Heart right ventricle (tissue), 16 donors: ENCODE measurements around the gene RPP38. TPM values are rescaled to one million over a fixed set of nuclear protein-coding genes. Genes with fewer than 3 reads are reported as not detected.

Source experiments
- ATAC-seq, 8 donors: fragments of 200-7000 bp; cut with Tn5 transposase; one replicate each; pipeline ENCODE4 v1.9.1; 2020; ENCODE audit warnings: mild to moderate bottlenecking in 8 of 8, moderate library complexity in 8 of 8, moderate number of reproducible peaks in 1 of 8
- DNase-seq, 2 donors: peaks; one replicate each; pipeline ENCODE4 v3.0.0-alpha.2; 2020
- H3K27ac ChIP-seq, 10 donors: fragments of 200-600 bp; sonication (generic) in 2 of 10; one replicate each; pipeline versions ENCODE4 v1.5.0 to v1.8.0; 2020 to 2022; ENCODE audit warnings: mild to moderate bottlenecking in 3 of 10
- H3K27me3 ChIP-seq, 7 donors: fragments of 200-600 bp; one replicate each; pipeline ENCODE4 v1.8.0; 2021 to 2022; ENCODE audit warnings: mild to moderate bottlenecking in 2 of 7
- H3K36me3 ChIP-seq, 9 donors: fragments of 200-600 bp; sonication (generic) in 1 of 9; one replicate each; pipeline versions ENCODE4 v1.5.0 to v1.8.0; 2020 to 2022; ENCODE audit warnings: mild to moderate bottlenecking in 2 of 9
- H3K4me1 ChIP-seq, 9 donors: fragments of 200-600 bp; sonication (generic) in 1 of 9; one replicate each; pipeline versions ENCODE4 v1.5.0 to v1.8.0; 2020 to 2022; ENCODE audit warnings: mild to moderate bottlenecking in 4 of 9
- H3K4me3 ChIP-seq, 10 donors: fragments of 200-600 bp; sonication (generic) in 2 of 10; one replicate each; pipeline versions ENCODE4 v1.5.0 to v1.8.0; 2020 to 2022; ENCODE audit warnings: mild to moderate bottlenecking in 7 of 10, moderate library complexity in 2 of 10
- H3K9me3 ChIP-seq, 11 donors: fragments of 200-600 bp in 10 of 11; sonication (generic) in 2 of 11; one replicate each; pipeline versions ENCODE4 v1.5.0 to v1.8.0; 2013 to 2022; ENCODE audit warnings: mild to moderate bottlenecking in 2 of 11, control low read depth in 1 of 11, moderate library complexity in 1 of 11
- WGBS, 2 donors: extraction: QIAGEN DNeasy Blood & Tissue Kit; methylation state at CpG; one replicate each; pipeline ENCODE4 v1.1.7; 2013; ENCODE audit warnings: inconsistent platforms in 1 of 2; 5-methylcytosine and 5-hydroxymethylcytosine counted together
- intact Hi-C, 10 donors: fragments of 100-400 bp; cut with DNase I; formaldehyde crosslinking; loops; one replicate each; pipeline versions ENCODE4 v1.11.1 to v1.14.2; 2022
- long read RNA-seq, 3 donors: library from polyadenylated mRNA; unstranded; transcript quantifications; one replicate each; pipeline ENCODE4 v2.0.0, GENCODE V29; 2020 to 2021
- polyA plus RNA-seq, 2 donors: library from polyadenylated mRNA; stranded (reverse); fragments of 200-250 nt; gene quantifications; one replicate each; pipeline ENCODE4 v1.2.3, GENCODE V29; 2013
- total RNA-seq, 10 donors: library from RNA; stranded (reverse); fragmentation: NEBNext Ultra II Directional in 3 of 10; extraction: Animal tissue kit (Norgen Biotek cat#: 25700) in 3 of 10; gene quantifications; one replicate each; pipeline versions ENCODE4 v1.2.1 to v1.2.4, GENCODE V29; 2021 to 2023
- TF ChIP-seq, protein P1 (sequence below), 9 donors: fragments of 200-600 bp; sonication (generic) in 2 of 9; IDR thresholded peaks; one replicate each; pipeline versions ENCODE4 v1.5.0 to v1.8.0; 2021 to 2022; ENCODE audit warnings: antibody characterized with exemption in 9 of 9, mild to moderate bottlenecking in 5 of 9, moderate library complexity in 1 of 9
- donor health status: Arrhythmogenic right ventricular cardiomyopathy.
- donor health status: ischemic (EF 13 %, LVEDD 7.1; RV severe dilation, severe dysfunction).
- donor health status: healthy with polysubstance abuse.
- donor health status: DM: no; HTN: yes; CAD: no.
- donor health status: DM: no; HTN: no; CAD: no.
- donor health status: ischemic (EF 25% LVEDD 6.9; RV normal size, moderate dysfunction).
- donor health status: ischemic (EF 25% LVEDD 5.7; RV mildly dilated, moderate dysfunction).
- donor health status: healthy.
- donor health status: DM: yes; HTN: yes; CAD: no.
- donor health status: Ischemic cardiomyopathy.
- donor health status: ischemic (EF 35%, LVEDD 5.7; RV mildly dilated, moderate dysfunction).
- donor health status: nonischemic (EF 11% LVEDD 7.7; RV severe dilation, severe dysfunction).
- donor health status: DM: yes; HTN: yes; CAD: no.
- donor health status: PGD.
- donor health status: ischemic (EF 29% LVEDD 5.4; RV normal size, mild dysfunction).
- donor health status: nonischemic (EF 23%, LVEDD 6.1; RV moderate dilation, normal function).

RPP38 gene
- 10 to 100 TPM in 2 of 10 donors, 1 to 10 TPM in 8; 3.9 to 11.0 (median 6.7) TPM for total RNA-seq
- polyA plus RNA-seq: 10 to 100 TPM; 12.9 to 13.9 TPM
- long read RNA-seq, donor 1, transcript RPP38-204 (3 exons, 1,296 nt): major isoform, 8 of 23 reads
- long read RNA-seq, donor 1, transcript RPP38-203 (2 exons, 1,030 nt): minor isoform, 6 of 23 reads
- long read RNA-seq, donor 1, partial matches to known transcripts: 0 of 23 reads
- long read RNA-seq, donor 1, other reads (novel, unspliced or antisense): 4 of 23 reads
- long read RNA-seq, donor 2, transcript RPP38-203 (2 exons, 1,030 nt): major isoform, 5 of 20 reads
- long read RNA-seq, donor 2, partial matches to known transcripts: 1 of 20 reads
- long read RNA-seq, donor 2, other reads (novel, unspliced or antisense): 5 of 20 reads
- long read RNA-seq, donor 3, partial matches to known transcripts: 1 of 7 reads
- long read RNA-seq, donor 3, other reads (novel, unspliced or antisense): 3 of 7 reads

GRCh38 chr10:15097011-15097812, at the start of gene RPP38:
Gene RPP38 (plus strand): TSS chr10:15097355. CDS start chr10:15103315, 5,960 bp downstream.
- ATAC-seq (peak; percentile 97 to 99 (median 98)), DNase-seq (peak; percentile 97 to 98)
- H3K36me3 ChIP-seq: peaks cover 0 to 31% (median 0%) of the 10 kb centered on the region in 9 donors
- no peaks in the 10 kb centered on the region for H3K9me3 ChIP-seq
- peak within 1 kb of the TSS; percentile 66 to 99 (median 87) for H3K4me3 ChIP-seq
- intact Hi-C loops: loop anchor here in 8 of 10 donors (2.0 to 10.0 kb wide), 8 partner anchors 70 to 562 kb away; partner anchors contain the start of genes MEIG1 (in 5 of the 8), DCLRE1C (in 4 of the 8), CDNF (in 1 of the 8) and HSPA14 (in 1 of the 8)
- no peaks in the 10 kb centered on the region for H3K27me3 ChIP-seq
- 0% methylated on average over 77 to 84 of the region's 84 CpGs for WGBS, 2 donors
- peak within 1 kb of the TSS; percentile 90 to 99 (median 95) for H3K27ac ChIP-seq
- peaks cover 5 to 33% (median 26%) of the 10 kb centered on the region in 9 donors for H3K4me1 ChIP-seq
- TF ChIP-seq, protein P1, sequence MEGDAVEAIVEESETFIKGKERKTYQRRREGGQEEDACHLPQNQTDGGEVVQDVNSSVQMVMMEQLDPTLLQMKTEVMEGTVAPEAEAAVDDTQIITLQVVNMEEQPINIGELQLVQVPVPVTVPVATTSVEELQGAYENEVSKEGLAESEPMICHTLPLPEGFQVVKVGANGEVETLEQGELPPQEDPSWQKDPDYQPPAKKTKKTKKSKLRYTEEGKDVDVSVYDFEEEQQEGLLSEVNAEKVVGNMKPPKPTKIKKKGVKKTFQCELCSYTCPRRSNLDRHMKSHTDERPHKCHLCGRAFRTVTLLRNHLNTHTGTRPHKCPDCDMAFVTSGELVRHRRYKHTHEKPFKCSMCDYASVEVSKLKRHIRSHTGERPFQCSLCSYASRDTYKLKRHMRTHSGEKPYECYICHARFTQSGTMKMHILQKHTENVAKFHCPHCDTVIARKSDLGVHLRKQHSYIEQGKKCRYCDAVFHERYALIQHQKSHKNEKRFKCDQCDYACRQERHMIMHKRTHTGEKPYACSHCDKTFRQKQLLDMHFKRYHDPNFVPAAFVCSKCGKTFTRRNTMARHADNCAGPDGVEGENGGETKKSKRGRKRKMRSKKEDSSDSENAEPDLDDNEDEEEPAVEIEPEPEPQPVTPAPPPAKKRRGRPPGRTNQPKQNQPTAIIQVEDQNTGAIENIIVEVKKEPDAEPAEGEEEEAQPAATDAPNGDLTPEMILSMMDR (IDR thresholded peaks at IDR 0.05): no peak

DNA sequence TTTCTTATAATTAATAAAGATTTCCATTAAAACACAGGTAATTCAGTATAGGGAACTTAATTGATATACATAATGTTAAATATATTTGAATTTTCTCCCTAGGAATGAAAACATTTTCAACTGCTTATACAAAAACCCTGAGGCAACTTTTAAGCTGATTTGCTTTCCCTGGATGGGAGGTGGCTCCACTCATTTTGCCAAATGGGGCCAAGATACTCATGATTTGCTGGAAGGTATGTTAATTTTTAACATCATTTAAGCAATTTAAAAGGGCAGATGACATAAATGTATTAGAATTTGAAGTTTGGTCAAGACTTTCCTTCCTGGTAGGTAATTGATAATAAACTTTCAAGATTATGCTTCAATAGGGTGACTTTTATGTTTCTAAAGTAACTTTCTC, 47.6 kb upstream of the RPP38 start:
- DNase-seq: no peak
- no peak for ATAC-seq
- Histone ChIP-seq H3K36me3 (no peaks in the 10 kb centered on the region), H3K4me3 (no peak overlapping the region), H3K27me3 (peaks cover 0 to 5% (median 0%) of the 10 kb centered on the region in 7 donors), H3K4me1 (no peaks in the 10 kb centered on the region), H3K9me3 (peaks cover 0 to 2% (median 0%) of the 10 kb centered on the region in 11 donors), H3K27ac (no peak overlapping the region)
- TF ChIP-seq, protein P1 (IDR thresholded peaks at IDR 0.05): no peak
- intact Hi-C loops: no loop called here

DNA sequence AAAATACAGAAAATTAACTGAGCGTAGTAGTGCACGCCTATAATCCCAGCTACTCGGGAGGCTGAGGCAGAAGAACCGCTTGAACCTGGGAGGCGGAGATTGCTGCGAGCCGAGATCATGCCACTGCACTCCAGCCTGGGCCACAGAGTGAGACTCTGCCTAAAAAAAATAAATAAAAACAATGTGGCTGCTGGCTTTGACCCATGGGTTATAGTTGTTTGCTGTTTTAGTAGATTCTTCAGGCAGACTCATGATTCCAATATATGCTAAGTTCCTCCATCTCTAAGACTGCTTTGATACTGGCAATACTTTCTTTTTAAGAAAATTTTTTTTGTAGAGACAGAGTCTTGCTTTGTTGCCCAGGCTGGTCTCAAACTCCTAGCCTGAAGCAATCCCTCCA, 45.0 kb upstream of the RPP38 start:
- TF ChIP-seq, protein P1 (IDR thresholded peaks at IDR 0.05): no peak
- intact Hi-C loops: no loop called here
- no peak overlapping the region for H3K4me3 ChIP-seq
- no peak overlapping the region for H3K27ac ChIP-seq
- peaks cover 0 to 7% (median 0%) of the 10 kb centered on the region in 11 donors for H3K9me3 ChIP-seq
- H3K36me3 ChIP-seq: no peaks in the 10 kb centered on the region
- 87% methylated on average over 7 of the region's 7 CpGs for WGBS, 2 donors
- H3K4me1 ChIP-seq: no peaks in the 10 kb centered on the region
- peaks cover 0 to 3% (median 0%) of the 10 kb centered on the region in 7 donors for H3K27me3 ChIP-seq
- no peak for DNase-seq
- ATAC-seq: no peak

DNA sequence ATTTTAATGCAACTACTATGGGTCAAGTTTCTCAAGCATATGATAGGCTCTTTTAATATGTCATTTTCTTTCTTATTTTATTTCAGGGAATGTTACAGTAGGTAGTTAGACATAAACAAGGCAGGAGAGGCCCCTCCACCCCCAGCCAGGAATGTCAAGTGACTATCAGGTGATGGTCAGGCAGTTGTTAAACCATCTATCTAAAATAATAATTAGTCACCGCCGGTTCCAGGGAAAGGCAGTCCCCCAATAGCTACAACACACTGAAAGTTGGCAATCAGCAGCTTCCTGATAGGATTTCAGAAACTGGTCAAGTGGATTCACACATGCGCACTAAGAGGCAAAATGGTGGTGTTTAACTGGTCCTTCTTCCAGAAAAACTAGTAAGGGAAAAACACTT, 44.1 kb upstream of the RPP38 start:
- no peaks in the 10 kb centered on the region for H3K4me1 ChIP-seq
- H3K27me3 ChIP-seq: no peaks in the 10 kb centered on the region
- ATAC-seq (no peak), DNase-seq (no peak)
- H3K36me3 ChIP-seq: no peaks in the 10 kb centered on the region
- 77 to 84% methylated on average over 3 of the region's 3 CpGs for WGBS, 2 donors
- no peak overlapping the region for H3K4me3 ChIP-seq
- no peak overlapping the region for H3K27ac ChIP-seq
- intact Hi-C loops: no loop called here
- TF ChIP-seq, protein P1 (IDR thresholded peaks at IDR 0.05): no peak
- peaks cover 0 to 7% (median 0%) of the 10 kb centered on the region in 11 donors for H3K9me3 ChIP-seq
